ENCODE results near the gene SLCO3A1.
A peak's percentile ranks its signal among the peaks of the same experiment; 100 is the strongest.

Gene SLCO3A1

GRCh38 chr15:91916051-91916450, 62.5 kb downstream of the SLCO3A1 start:
- DNase-seq, result no peak

- no peak for DNase-seq
Observed at GRCh38 chr15:91917686-91918360, 64.3 kb downstream of the SLCO3A1 start.

GRCh38 chr15:91919014-91919534, 65.6 kb downstream of the SLCO3A1 start:
- DNase-seq, result no peak

GRCh38 chr15:91921188-91921842, 67.8 kb downstream of the SLCO3A1 start:
- DNase-seq, result no peak

- no peak for DNase-seq
Observed at GRCh38 chr15:91921843-91922198, 68.3 kb downstream of the SLCO3A1 start.

GRCh38 chr15:91922646-91923547, 69.4 kb downstream of the SLCO3A1 start:
- no peak for DNase-seq

GRCh38 chr15:91924183-91924582, 70.7 kb downstream of the SLCO3A1 start:
- DNase-seq, result no peak

- no peak for DNase-seq
Observed at GRCh38 chr15:91924837-91925495, 71.5 kb downstream of the SLCO3A1 start.

GRCh38 chr15:91925794-91926193, 72.3 kb downstream of the SLCO3A1 start:
- no peak for DNase-seq

GRCh38 chr15:91926908-91927270, 73.4 kb downstream of the SLCO3A1 start:
- no peak for DNase-seq

GRCh38 chr15:91927585-91927984, 74.1 kb downstream of the SLCO3A1 start:
- DNase-seq, result peak; percentile 96

GRCh38 chr15:91928675-91929074, 75.2 kb downstream of the SLCO3A1 start:
- DNase-seq, result no peak

GRCh38 chr15:91929509-91929908, 76.0 kb downstream of the SLCO3A1 start:
- no peak for DNase-seq

- DNase-seq, result no peak
Observed at GRCh38 chr15:91930092-91930491, 76.6 kb downstream of the SLCO3A1 start.

- DNase-seq, result no peak
Observed at GRCh38 chr15:91936182-91936775, 82.8 kb downstream of the SLCO3A1 start.

- peak; percentile 25 for DNase-seq
Observed at GRCh38 chr15:91936927-91937326, 83.4 kb downstream of the SLCO3A1 start.

- DNase-seq, result no peak
Observed at GRCh38 chr15:91938136-91938535, 84.6 kb downstream of the SLCO3A1 start.

- DNase-seq, result no peak
Observed at GRCh38 chr15:91939403-91939831, 85.9 kb downstream of the SLCO3A1 start.

- DNase-seq, result peak; percentile 62
Observed at GRCh38 chr15:91940496-91941381, 87.2 kb downstream of the SLCO3A1 start.

- no peak for DNase-seq
Observed at GRCh38 chr15:91941871-91942658, 88.6 kb downstream of the SLCO3A1 start.

All from NCI-H1417 treated with DMSO at 0.1 percent for 48 hours (cell line).